ENCODE data around the gene MME.

The MME gene

DNA sequence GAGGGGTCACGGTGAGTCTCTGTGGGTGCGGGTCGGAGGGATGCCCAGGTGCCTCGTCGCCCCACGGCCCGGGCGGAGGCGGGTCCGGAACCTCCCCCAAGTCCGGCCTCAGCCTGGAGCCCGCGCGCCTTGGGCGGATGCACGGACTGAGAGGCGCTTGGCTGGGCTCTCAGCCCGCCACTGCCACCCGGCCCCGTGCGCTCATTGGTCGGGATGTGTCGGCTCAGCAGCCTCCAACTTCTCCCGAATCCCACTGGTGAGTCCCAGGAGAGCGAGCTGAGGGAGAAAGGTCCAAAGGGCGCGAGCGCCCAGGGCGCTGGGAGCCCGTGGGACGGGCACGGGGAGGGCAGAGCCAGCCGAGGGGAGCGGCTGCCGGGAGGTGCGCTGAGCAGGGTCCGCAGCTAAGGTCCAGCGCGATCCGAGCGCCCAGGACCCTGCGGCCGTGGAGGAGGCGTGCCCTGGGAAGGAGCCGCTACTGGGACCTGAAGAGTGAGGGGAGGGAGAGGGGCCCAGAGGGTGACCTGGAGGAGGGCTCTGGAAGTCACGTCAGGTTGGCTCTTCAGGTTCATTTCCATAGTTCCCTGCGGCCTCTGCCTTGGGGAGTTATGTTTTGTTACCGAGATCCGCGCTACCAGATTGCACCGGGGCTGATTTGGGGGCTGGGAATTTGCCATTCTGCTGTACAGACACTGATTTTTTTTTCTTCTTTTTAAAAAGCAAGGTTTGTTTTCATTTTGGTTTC, at the start of gene MME:
Gene MME (plus strand): TSS at position 574 of the 742 bp plus-strand sequence. CDS start 3,849 bp downstream, outside the sequence.
- no peak within 1 kb of the TSS for H3K27ac Mint-ChIP-seq
- no peak within 1 kb of the TSS for H3K4me3 Mint-ChIP-seq
- no peaks in the 10 kb centered on the region for H3K36me3 Mint-ChIP-seq (ENCODE audit: low read depth)
- H3K4me1 Mint-ChIP-seq (ENCODE audit: low read depth): peaks cover 6% of the 10 kb centered on the region
- H3K9me3 Mint-ChIP-seq: no peaks in the 10 kb centered on the region
- no peak for DNase-seq (ENCODE audit: low spot score)
- peaks cover 40% of the 10 kb centered on the region for H3K27me3 Mint-ChIP-seq (ENCODE audit: low read depth)

DNA sequence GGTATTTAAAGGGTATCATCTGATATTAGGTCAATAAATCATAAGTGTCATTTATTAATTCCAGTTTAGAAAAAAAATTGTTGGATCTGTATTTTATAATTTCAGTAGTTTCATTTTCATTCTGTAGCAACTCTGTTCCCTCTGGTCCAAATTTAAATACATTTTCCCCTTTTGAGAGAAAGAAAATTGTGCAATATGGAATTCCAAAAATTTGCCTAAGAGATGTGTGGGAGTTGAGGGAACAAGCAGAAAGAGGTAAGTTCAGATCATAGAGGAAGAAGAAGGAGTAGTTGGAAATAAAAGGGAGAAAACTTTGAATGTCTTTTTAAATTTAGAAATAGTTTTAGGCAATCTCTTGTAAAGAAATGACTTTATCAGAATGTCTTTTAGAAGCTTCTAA, 48.9 kb upstream of the MME start:
- no peaks in the 10 kb centered on the region for H3K4me1 Mint-ChIP-seq (ENCODE audit: low read depth)
- H3K36me3 Mint-ChIP-seq (ENCODE audit: low read depth): no peaks in the 10 kb centered on the region
- H3K27me3 Mint-ChIP-seq (ENCODE audit: low read depth): no peaks in the 10 kb centered on the region
- no peak overlapping the region for H3K27ac Mint-ChIP-seq
- H3K9me3 Mint-ChIP-seq: peaks cover 4% of the 10 kb centered on the region
- H3K4me3 Mint-ChIP-seq: no peak overlapping the region
- DNase-seq (ENCODE audit: low spot score): no peak

DNA sequence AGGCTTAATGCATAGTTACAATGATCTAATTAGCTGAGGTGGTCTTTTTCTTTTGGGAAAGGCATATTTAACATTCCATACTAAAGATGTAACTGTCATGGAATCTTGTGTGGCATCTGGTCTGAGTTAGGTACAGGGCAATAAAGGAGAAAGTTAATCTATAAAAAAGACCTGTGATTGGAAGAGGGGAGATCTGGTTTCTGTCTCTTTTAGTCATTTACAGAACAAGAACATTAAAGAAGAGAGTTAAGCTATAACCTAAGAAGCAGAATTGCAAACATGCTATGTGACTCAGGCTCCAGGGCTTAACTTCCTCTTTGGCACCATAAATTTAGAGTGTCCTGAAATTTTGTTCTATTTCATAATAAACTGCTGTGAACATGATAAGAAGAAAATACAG, 47.2 kb upstream of the MME start:
- Mint-ChIP-seq H3K4me1 (ENCODE audit: low read depth) (no peaks in the 10 kb centered on the region), H3K27me3 (ENCODE audit: low read depth) (no peaks in the 10 kb centered on the region), H3K27ac (no peak overlapping the region), H3K36me3 (ENCODE audit: low read depth) (no peaks in the 10 kb centered on the region), H3K9me3 (peaks cover 4% of the 10 kb centered on the region), H3K4me3 (no peak overlapping the region)
- no peak for DNase-seq (ENCODE audit: low spot score)

DNA sequence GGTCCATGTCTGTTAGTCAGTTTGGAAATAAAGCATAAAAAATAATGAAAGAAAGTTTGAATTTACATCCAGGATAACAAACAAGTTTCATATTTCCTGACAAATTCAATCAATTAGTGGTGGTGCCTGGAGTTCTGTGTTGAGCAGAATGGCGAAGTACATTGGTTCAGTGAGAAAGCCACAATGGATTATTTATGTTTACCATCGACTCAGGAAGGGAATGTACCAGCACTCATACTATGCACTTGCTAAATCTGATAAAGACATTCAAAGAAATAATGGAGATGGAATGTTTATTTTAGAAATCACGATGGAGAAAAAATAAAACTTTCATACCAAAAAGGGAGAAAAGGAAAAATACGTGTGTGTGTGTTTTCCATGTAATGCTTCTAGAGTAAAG, 45.3 kb upstream of the MME start:
- no peaks in the 10 kb centered on the region for H3K27me3 Mint-ChIP-seq (ENCODE audit: low read depth)
- no peak for DNase-seq (ENCODE audit: low spot score)

DNA sequence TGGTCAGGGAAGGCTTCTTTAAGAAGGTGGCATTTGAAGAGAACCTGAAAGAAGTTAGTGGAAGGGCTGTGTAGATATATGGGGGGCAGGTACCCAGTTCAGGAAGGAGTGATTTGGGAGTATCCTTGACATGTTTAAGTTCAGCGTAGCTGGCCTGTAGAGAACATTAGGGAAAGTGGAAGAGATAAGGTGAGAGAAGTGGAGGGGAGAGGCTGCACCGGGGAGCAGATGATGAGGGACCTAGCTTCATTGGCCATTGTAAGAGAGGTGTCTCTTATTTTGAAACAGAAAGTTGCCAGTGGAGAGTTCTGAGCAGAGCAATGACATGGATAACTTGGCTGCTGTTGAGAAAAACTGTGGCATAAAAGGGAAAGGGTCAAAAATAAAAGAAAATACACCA, 44.6 kb upstream of the MME start:
- Mint-ChIP-seq H3K4me1 (ENCODE audit: low read depth) (no peaks in the 10 kb centered on the region), H3K9me3 (no peaks in the 10 kb centered on the region), H3K27me3 (ENCODE audit: low read depth) (no peaks in the 10 kb centered on the region), H3K36me3 (ENCODE audit: low read depth) (no peaks in the 10 kb centered on the region), H3K27ac (no peak overlapping the region), H3K4me3 (no peak overlapping the region)
- DNase-seq (ENCODE audit: low spot score): no peak

More for the DNA sequence above, 45.3 kb upstream of the MME start:
- H3K9me3 Mint-ChIP-seq: no peaks in the 10 kb centered on the region
- no peaks in the 10 kb centered on the region for H3K4me1 Mint-ChIP-seq (ENCODE audit: low read depth)
- no peak overlapping the region for H3K27ac Mint-ChIP-seq
- no peaks in the 10 kb centered on the region for H3K36me3 Mint-ChIP-seq (ENCODE audit: low read depth)
- H3K4me3 Mint-ChIP-seq: no peak overlapping the region

DNA sequence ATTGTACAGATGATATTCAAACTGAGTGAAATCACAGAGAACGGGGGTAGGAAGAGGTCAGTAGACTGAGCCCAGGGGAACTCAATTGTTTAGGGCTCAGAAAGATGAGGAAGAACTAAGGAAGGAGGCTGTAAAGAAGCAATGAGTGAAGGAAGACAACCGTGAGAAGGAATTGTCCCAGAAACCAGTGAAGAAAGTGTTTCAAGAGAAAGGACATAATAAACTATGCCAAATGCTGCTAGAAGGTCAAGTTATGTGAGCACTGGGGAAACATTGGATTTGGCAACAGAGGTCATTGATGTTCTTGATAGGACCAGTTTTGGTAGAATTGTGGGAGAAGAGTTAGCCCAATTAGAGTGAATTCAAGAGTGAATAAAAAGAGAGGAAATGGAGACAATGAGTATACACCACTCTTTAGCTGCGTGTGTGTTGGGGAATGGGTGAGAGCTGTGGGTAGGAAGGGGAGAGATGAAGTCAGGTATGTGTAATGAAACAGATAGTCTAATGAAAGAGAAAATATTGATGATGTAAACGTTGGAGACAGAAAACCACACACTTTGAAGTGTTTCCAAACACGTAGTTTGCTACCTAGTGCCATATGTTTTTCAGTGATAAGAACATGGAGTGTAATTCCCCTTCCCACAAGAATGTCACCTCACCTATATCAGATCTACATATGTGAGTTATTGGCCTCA, 42.5 kb upstream of the MME start:
- H3K4me1 Mint-ChIP-seq (ENCODE audit: low read depth): no peaks in the 10 kb centered on the region
- no peaks in the 10 kb centered on the region for H3K36me3 Mint-ChIP-seq (ENCODE audit: low read depth)
- H3K4me3 Mint-ChIP-seq: no peak overlapping the region
- no peak overlapping the region for H3K27ac Mint-ChIP-seq
- DNase-seq (ENCODE audit: low spot score): no peak
- H3K27me3 Mint-ChIP-seq (ENCODE audit: low read depth): no peaks in the 10 kb centered on the region
- no peaks in the 10 kb centered on the region for H3K9me3 Mint-ChIP-seq

DNA sequence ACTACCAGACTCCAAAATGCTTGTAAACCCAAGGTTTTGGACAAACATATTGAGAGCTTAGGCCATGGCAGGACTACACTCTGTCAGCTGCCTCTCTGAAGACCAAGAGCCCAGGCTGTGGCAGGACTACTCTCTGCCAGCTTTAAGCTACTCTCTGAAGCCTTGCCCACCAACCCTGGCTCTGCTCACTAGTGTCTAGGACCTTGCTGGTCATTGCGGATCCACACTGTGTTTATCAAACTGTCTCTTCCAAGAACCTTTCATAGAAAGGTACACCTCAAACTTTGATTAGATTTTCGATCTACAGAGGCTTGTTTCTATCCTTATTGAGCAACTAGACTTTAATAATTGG, 41.9 kb upstream of the MME start:
- H3K4me3 Mint-ChIP-seq: no peak overlapping the region
- H3K27ac Mint-ChIP-seq: no peak overlapping the region
- H3K36me3 Mint-ChIP-seq (ENCODE audit: low read depth): no peaks in the 10 kb centered on the region
- no peaks in the 10 kb centered on the region for H3K9me3 Mint-ChIP-seq
- no peaks in the 10 kb centered on the region for H3K4me1 Mint-ChIP-seq (ENCODE audit: low read depth)
- no peaks in the 10 kb centered on the region for H3K27me3 Mint-ChIP-seq (ENCODE audit: low read depth)
- no peak for DNase-seq (ENCODE audit: low spot score)

DNA sequence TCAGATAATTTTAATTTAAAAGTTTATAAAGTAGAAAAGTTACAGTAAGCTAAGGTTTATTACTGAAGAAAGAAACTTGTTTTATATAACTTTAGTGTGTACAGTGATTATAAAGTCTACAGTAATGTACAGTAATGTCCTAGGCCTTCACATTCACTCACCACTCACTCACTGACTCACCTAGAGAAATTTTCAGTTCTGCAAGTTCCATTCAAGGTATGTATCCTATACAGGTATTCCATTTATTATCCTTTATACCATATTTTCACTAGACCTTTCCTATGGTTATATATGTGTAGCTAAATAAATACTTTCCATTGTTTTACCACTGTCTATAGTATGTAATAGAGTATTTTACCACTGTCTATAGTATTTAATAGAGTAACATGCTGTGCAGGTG, 33.2 kb upstream of the MME start:
- H3K27me3 Mint-ChIP-seq (ENCODE audit: low read depth): no peaks in the 10 kb centered on the region
- H3K4me1 Mint-ChIP-seq (ENCODE audit: low read depth): no peaks in the 10 kb centered on the region
- peaks cover 18% of the 10 kb centered on the region for H3K9me3 Mint-ChIP-seq

DNA sequence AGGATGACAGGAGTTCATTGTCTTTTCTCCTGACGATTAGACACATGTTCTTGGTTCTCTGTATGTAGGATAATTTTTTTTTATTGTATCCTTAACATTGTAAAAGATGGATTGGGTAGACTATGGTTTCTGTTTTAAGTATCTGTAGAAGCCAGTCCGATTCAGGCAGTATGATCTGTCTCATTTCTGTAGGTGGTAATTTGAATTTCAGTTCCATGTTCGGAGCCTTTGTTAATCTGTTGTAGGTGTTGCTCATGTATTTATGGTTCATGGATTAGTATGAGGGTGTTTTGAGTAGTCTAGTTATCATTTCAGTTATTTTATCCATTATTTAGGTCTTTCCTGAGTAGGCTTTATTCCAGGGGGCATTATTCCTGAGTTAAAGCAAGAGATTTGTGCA, 32.4 kb upstream of the MME start:
- DNase-seq (ENCODE audit: low spot score): no peak
- H3K4me1 Mint-ChIP-seq (ENCODE audit: low read depth): no peaks in the 10 kb centered on the region
- H3K27ac Mint-ChIP-seq: no peak overlapping the region
- H3K36me3 Mint-ChIP-seq (ENCODE audit: low read depth): no peaks in the 10 kb centered on the region
- H3K4me3 Mint-ChIP-seq: no peak overlapping the region
- H3K27me3 Mint-ChIP-seq (ENCODE audit: low read depth): no peaks in the 10 kb centered on the region
- peaks cover 21% of the 10 kb centered on the region for H3K9me3 Mint-ChIP-seq

More for the DNA sequence above, 33.2 kb upstream of the MME start:
- DNase-seq (ENCODE audit: low spot score): no peak
- Mint-ChIP-seq H3K4me3 (no peak overlapping the region), H3K36me3 (ENCODE audit: low read depth) (no peaks in the 10 kb centered on the region), H3K27ac (no peak overlapping the region)

DNA sequence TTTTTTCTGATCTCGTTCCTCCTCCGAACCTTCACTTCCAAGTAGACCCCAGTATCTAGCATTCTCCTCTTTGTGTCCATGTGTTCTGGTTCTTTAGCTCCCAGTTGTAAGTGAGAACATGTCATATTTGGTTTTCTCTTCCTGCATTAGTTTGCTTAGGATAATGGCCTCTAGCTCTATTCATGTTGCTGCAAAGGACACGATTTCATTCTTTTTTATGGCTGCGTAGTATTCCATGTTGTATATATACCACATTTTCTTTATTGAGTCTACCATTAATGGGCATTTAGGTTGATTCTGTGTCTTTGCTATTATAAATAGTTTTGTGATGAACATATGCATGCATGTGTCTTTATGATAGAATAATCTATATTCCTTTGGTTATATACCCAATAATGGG, 30.2 kb upstream of the MME start:
- H3K4me1 Mint-ChIP-seq (ENCODE audit: low read depth): no peaks in the 10 kb centered on the region
- H3K9me3 Mint-ChIP-seq: peaks cover 30% of the 10 kb centered on the region
- H3K36me3 Mint-ChIP-seq (ENCODE audit: low read depth): no peaks in the 10 kb centered on the region
- H3K27me3 Mint-ChIP-seq (ENCODE audit: low read depth): no peaks in the 10 kb centered on the region
- H3K27ac Mint-ChIP-seq: no peak overlapping the region
- no peak overlapping the region for H3K4me3 Mint-ChIP-seq
- DNase-seq (ENCODE audit: low spot score): no peak

DNA sequence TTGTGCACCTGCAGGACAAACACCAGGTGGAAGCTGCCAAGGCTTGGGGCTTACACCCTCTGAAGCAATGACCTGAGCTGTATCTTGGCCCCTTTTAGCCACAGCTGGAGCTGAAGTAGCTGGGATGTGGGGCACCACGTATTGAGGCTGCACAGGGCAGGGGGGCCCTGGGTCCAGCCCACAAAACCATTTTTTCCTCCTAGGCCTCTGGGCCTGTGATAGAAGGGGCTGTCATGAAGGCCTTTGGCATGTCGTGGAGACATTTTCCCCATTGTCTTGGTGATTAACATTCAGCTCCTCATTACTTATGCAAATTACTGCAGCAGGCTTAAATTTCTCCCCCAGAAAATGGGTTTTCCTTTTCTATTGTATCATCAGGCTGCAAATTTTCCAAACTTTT, 27.6 kb upstream of the MME start:
- no peak overlapping the region for H3K4me3 Mint-ChIP-seq
- no peaks in the 10 kb centered on the region for H3K36me3 Mint-ChIP-seq (ENCODE audit: low read depth)
- no peak overlapping the region for H3K27ac Mint-ChIP-seq
- no peaks in the 10 kb centered on the region for H3K4me1 Mint-ChIP-seq (ENCODE audit: low read depth)
- DNase-seq (ENCODE audit: low spot score): no peak
- no peaks in the 10 kb centered on the region for H3K27me3 Mint-ChIP-seq (ENCODE audit: low read depth)
- H3K9me3 Mint-ChIP-seq: peaks cover 30% of the 10 kb centered on the region

DNA sequence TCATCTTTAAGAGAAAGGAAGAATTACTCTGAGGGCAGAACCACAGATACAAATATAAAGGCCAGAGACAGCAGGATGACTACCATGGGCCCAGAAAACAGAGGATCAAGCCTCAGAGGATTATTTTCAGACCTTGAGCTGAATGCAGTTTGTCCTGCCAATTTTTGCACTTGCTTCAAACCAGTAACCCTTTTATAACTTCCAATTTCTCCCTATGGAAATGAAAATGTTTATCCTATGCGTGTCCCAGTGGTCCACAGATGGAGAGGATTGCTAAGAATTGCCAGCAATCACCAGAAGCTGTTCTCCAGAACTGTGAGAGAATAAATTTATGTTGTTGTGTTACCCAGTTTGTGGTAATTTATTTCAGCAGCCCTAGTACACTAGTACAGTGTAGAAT, 26.4 kb upstream of the MME start:
- Mint-ChIP-seq H3K4me3 (no peak overlapping the region), H3K27me3 (ENCODE audit: low read depth) (no peaks in the 10 kb centered on the region), H3K9me3 (peaks cover 30% of the 10 kb centered on the region), H3K4me1 (ENCODE audit: low read depth) (no peaks in the 10 kb centered on the region), H3K27ac (no peak overlapping the region), H3K36me3 (ENCODE audit: low read depth) (no peaks in the 10 kb centered on the region)
- no peak for DNase-seq (ENCODE audit: low spot score)

DNA sequence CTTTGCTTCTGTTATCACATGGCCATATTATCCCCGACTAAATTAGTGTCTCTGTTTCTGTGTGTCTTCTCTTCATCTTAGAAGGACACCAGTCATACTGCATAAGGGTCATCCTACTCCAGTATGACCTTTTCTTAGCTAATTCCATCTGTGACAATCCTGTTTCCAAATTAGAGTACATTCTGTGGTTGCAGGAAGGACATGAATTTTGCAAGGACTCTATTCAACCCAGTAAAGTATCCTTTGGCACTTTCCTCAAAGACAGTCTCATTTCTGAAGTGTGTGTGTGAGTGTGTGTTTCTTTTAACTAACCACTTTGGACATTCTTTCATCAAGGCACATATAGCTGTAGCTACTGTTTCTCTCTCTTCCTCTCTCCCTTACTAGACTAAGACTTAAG, 15.2 kb upstream of the MME start:
- H3K4me3 Mint-ChIP-seq: no peak overlapping the region
- H3K27me3 Mint-ChIP-seq (ENCODE audit: low read depth): no peaks in the 10 kb centered on the region
- DNase-seq (ENCODE audit: low spot score): no peak
- H3K4me1 Mint-ChIP-seq (ENCODE audit: low read depth): no peaks in the 10 kb centered on the region
- no peaks in the 10 kb centered on the region for H3K9me3 Mint-ChIP-seq
- H3K27ac Mint-ChIP-seq: no peak overlapping the region
- H3K36me3 Mint-ChIP-seq (ENCODE audit: low read depth): no peaks in the 10 kb centered on the region

DNA sequence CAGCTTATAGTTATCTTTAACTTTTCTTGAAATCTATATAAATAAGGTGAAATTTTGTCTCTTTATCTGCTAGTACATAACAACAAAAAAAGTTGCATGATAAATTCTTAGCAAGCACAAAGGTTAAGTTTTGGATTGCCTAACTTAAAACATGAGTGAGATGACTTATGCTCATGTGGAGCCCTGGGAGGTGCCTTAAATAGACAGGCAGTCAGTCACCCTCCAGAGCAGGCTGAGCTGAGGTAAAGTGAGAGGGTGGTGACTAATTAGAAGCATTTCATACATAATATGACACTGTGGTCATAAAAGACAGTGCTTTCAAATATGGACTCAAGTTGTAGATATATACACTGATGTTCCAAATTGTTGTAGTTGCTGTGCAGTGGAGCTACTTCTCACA, 14.6 kb upstream of the MME start:
- Mint-ChIP-seq H3K36me3 (ENCODE audit: low read depth) (no peaks in the 10 kb centered on the region), H3K27ac (no peak overlapping the region), H3K9me3 (no peaks in the 10 kb centered on the region), H3K4me3 (no peak overlapping the region), H3K27me3 (ENCODE audit: low read depth) (no peaks in the 10 kb centered on the region), H3K4me1 (ENCODE audit: low read depth) (no peaks in the 10 kb centered on the region)
- no peak for DNase-seq (ENCODE audit: low spot score)

DNA sequence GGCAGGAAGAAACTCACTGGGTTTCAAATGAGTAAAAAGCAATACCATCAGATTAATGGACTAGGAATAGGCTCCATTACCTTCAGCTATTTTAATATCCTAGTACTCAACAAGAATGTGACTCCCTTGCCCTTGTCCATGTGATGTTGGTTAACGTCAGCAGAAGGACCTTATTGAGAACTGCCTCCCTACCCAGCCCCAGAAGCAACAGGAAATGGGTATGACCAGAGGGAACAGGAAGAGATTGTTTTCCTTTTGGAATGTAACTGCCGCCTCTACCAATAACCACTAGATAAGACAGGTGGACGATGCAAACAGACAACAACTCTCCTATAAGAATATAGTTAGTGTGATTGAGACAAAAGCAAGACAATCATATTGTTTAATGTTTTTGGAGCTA, 10.4 kb upstream of the MME start:
- Mint-ChIP-seq H3K4me3 (no peak overlapping the region), H3K4me1 (ENCODE audit: low read depth) (no peaks in the 10 kb centered on the region), H3K27ac (no peak overlapping the region), H3K27me3 (ENCODE audit: low read depth) (no peaks in the 10 kb centered on the region), H3K9me3 (no peaks in the 10 kb centered on the region), H3K36me3 (ENCODE audit: low read depth) (no peaks in the 10 kb centered on the region)
- DNase-seq (ENCODE audit: low spot score): no peak
